HG02678 (cell line): ENCODE measurements around the gene BMP3.

Source experiments
- ATAC-seq: cut with Tn5 transposase; IDR thresholded peaks from one replicate; pipeline ENCODE4 v1.9.1; 2021; ENCODE audit warnings: mild to moderate bottlenecking, moderate library complexity; ENCODE audit not compliant: unreplicated experiment

BMP3 gene

GRCh38 chr4:81102107-81102506 is 71.6 kb downstream of the BMP3 start:
- no peak for ATAC-seq

- ATAC-seq = no peak
These were observed 75.6 kb downstream of the BMP3 start for GRCh38 chr4:81106150-81106549.
